Karpas-422 (cell line): ENCODE data around the gene SLC7A4. TPM values are rescaled to one million over a fixed set of nuclear protein-coding genes. Genes with fewer than 3 reads are reported as not detected.

ENCODE experiments used
- DNase-seq: peaks from one replicate; pipeline ENCODE4 v3.0.0-alpha.2; 2015
- H2AFZ ChIP-seq: fragments of 200-600 bp; sonication (generic); 2 replicates; pipeline ENCODE4 v1.6.1; 2014; ENCODE audit warnings: antibody characterized with exemption, low read length, mixed read lengths
- H3K27ac ChIP-seq: fragments of 200-600 bp; sonication (generic); 2 replicates; pipeline ENCODE4 v1.5.1; 2014; ENCODE audit warnings: mild to moderate bottlenecking, low read length, moderate library complexity
- H3K27me3 ChIP-seq: fragments of 200-600 bp; sonication (generic); 2 replicates; pipeline ENCODE4 v1.6.1; 2014; ENCODE audit warnings: low read length, mixed read lengths
- H3K36me3 ChIP-seq: fragments of 200-600 bp; sonication (generic); 2 replicates; pipeline ENCODE4 v1.6.1; 2014; ENCODE audit warnings: low read length, mixed read lengths; ENCODE audit not compliant: insufficient read depth
- H3K4me1 ChIP-seq: fragments of 200-600 bp; sonication (generic); 2 replicates; pipeline ENCODE4 v1.6.1; 2014; ENCODE audit warnings: mild to moderate bottlenecking, low read length, mixed read lengths
- H3K4me2 ChIP-seq: fragments of 200-600 bp; sonication (generic); 2 replicates; pipeline ENCODE4 v1.6.1; 2014; ENCODE audit warnings: low read length, low read depth, mild to moderate bottlenecking; ENCODE audit not compliant: poor library complexity, severe bottlenecking
- H3K4me3 ChIP-seq: fragments of 200-600 bp; sonication (generic); 2 replicates; pipeline ENCODE4 v1.5.1; 2014; ENCODE audit warnings: mild to moderate bottlenecking, antibody characterized with exemption, low read length, mixed read lengths
- H3K79me2 ChIP-seq: fragments of 200-600 bp; sonication (generic); 2 replicates; pipeline ENCODE4 v1.6.1; 2014; ENCODE audit warnings: mild to moderate bottlenecking, low read length, mixed read lengths
- H3K9ac ChIP-seq: fragments of 200-600 bp; sonication (generic); 2 replicates; pipeline ENCODE4 v1.6.0; 2014; ENCODE audit warnings: low read length
- H3K9me2 ChIP-seq: fragments of 200-600 bp; sonication (generic), shearing (Covaris generic); replicated peaks from 2 replicates; pipeline ENCODE4 v1.6.0; 2014; ENCODE audit warnings: mild to moderate bottlenecking, low read length, moderate library complexity; ENCODE audit not compliant: insufficient read depth
- H3K9me3 ChIP-seq: fragments of 300-700, 200-600 bp; sonication (generic); 2 replicates; pipeline ENCODE4 v1.6.1; 2014; ENCODE audit warnings: low read length, mixed read lengths
- H4K20me1 ChIP-seq: fragments of 200-600 bp; sonication (generic); 2 replicates; pipeline ENCODE4 v1.6.1; 2014; ENCODE audit warnings: mild to moderate bottlenecking, antibody characterized with exemption, low read length, low read depth; ENCODE audit not compliant: insufficient read depth
- total RNA-seq: library from RNA; depleted of rRNA; stranded (reverse); fragments of >200 nt; shearing (Covaris generic); gene quantifications from 2 replicates; pipeline ENCODE4 v1.2.3, GENCODE V29; 2014; ENCODE audit warnings: low replicate concordance

SLC7A4 gene
- total RNA-seq, 1 experiment from 2014 or later: not detected

- peak overlapping the region; percentile 95 for H3K4me3 ChIP-seq
Measured at GRCh38 chr22:21000207-21000986, 32.0 kb downstream of the SLC7A4 start.

GRCh38 chr22:20999350-21000206 lies 32.8 kb downstream of the SLC7A4 start:
- Histone ChIP-seq H3K27me3 (no peaks in the 10 kb centered on the region), H3K9ac (peak overlapping the region; percentile 100; the same call in 1 of the 2 replicates), H3K4me2 (peak overlapping the region; percentile 95), H2AFZ (no peak overlapping the region), H3K79me2 (peaks cover 32% of the 10 kb centered on the region), H3K9me3 (no peaks in the 10 kb centered on the region), H3K27ac (no peak overlapping the region), H3K9me2 (no peaks in the 10 kb centered on the region), H3K4me3 (no peak overlapping the region; the same call in 1 of the 2 replicates), H3K36me3 (no peaks in the 10 kb centered on the region; the same call in 1 of the 2 replicates), H3K4me1 (peaks cover 30% of the 10 kb centered on the region), H4K20me1 (peaks cover 3% of the 10 kb centered on the region; the same call in 1 of the 2 replicates)
- no peak for DNase-seq

More at GRCh38 chr22:21000207-21000986, 32.0 kb downstream of the SLC7A4 start:
- Histone ChIP-seq H4K20me1 (peaks cover 3% of the 10 kb centered on the region; the same call in 1 of the 2 replicates), H3K9me2 (no peaks in the 10 kb centered on the region), H3K27me3 (no peaks in the 10 kb centered on the region), H3K4me1 (peaks cover 30% of the 10 kb centered on the region), H3K36me3 (no peaks in the 10 kb centered on the region; the same call in 1 of the 2 replicates), H3K9ac (peak overlapping the region; percentile 100), H3K9me3 (no peaks in the 10 kb centered on the region), H3K27ac (peak overlapping the region; percentile 100), H3K79me2 (peaks cover 32% of the 10 kb centered on the region), H2AFZ (no peak overlapping the region), H3K4me2 (peak overlapping the region; percentile 95)
- DNase-seq: no peak

- Histone ChIP-seq H3K36me3 (no peaks in the 10 kb centered on the region; the same call in 1 of the 2 replicates), H4K20me1 (peaks cover 3% of the 10 kb centered on the region; the same call in 1 of the 2 replicates), H3K9me2 (no peaks in the 10 kb centered on the region), H3K9ac (no peak overlapping the region), H3K27ac (no peak overlapping the region), H3K79me2 (peaks cover 28% of the 10 kb centered on the region), H3K27me3 (no peaks in the 10 kb centered on the region), H3K4me2 (no peak overlapping the region), H2AFZ (no peak overlapping the region), H3K4me3 (no peak overlapping the region), H3K4me1 (peaks cover 27% of the 10 kb centered on the region), H3K9me3 (no peaks in the 10 kb centered on the region)
- peak; percentile 56 for DNase-seq
Measured at GRCh38 chr22:20998411-20999336, 33.7 kb downstream of the SLC7A4 start.

GRCh38 chr22:20997536-20998257 lies 34.7 kb downstream of the SLC7A4 start:
- Histone ChIP-seq H3K79me2 (peaks cover 18% of the 10 kb centered on the region), H4K20me1 (peaks cover under 1% of the 10 kb centered on the region; the same call in 1 of the 2 replicates), H3K4me3 (no peak overlapping the region), H3K9me2 (no peaks in the 10 kb centered on the region), H3K4me2 (no peak overlapping the region), H3K9me3 (no peaks in the 10 kb centered on the region), H2AFZ (no peak overlapping the region), H3K36me3 (no peaks in the 10 kb centered on the region; the same call in 1 of the 2 replicates), H3K27ac (no peak overlapping the region), H3K4me1 (peaks cover 17% of the 10 kb centered on the region), H3K27me3 (no peaks in the 10 kb centered on the region), H3K9ac (no peak overlapping the region)
- DNase-seq: no peak

DNA sequence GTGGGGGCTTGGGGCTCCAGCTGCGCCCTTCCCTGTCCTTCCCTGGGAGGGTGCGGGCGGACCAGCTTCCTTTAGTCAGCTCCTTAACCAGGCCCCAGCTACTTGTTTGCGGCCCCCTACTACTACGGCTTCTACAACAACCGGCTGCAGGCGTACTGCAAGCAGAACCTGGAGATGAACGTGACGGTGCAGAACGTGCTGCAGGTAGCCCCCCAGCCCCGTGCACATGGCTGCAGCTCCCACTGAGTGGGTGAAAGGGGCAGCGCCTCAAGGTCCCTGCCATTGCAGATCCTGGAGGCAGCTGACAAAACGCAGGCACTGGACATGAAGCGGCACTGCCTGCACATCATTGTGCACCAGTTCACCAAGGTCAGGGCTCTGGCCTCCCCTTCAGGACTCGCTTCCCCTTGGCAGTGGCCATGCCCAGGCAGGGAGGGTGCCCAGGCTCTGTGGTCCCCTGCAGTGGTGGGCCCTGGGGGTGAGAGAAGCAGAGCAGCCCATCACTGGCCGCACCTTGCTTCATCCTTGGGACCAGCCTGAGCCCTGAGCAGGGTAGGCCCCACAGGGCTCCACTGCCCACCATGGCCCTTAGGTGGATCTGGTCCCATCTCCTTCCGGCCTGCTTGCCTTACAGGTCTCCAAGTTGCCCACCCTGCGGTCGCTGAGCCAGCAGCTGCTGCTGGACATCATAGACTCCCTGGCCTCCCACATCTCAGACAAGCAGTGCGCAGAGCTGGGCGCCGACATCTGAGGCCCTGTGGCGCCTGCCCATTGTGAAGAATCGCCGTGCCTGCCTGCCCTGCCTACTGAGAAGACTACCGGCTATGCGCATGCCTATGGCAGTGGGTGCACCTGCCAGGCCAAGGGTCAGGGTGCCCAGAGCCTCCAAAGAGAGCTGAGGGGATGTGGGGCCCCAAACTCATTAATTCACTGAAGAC lies 35.5 kb downstream of the SLC7A4 start:
- DNase-seq: no peak
- H3K9me3 ChIP-seq: no peaks in the 10 kb centered on the region
- no peaks in the 10 kb centered on the region for H3K9me2 ChIP-seq
- no peak overlapping the region for H3K4me2 ChIP-seq
- no peaks in the 10 kb centered on the region for H4K20me1 ChIP-seq
- no peaks in the 10 kb centered on the region for H3K27me3 ChIP-seq
- peaks cover 17% of the 10 kb centered on the region for H3K4me1 ChIP-seq
- H3K27ac ChIP-seq: no peak overlapping the region
- H3K79me2 ChIP-seq: peaks cover 18% of the 10 kb centered on the region
- no peaks in the 10 kb centered on the region; the same call in 1 of the 2 replicates for H3K36me3 ChIP-seq
- no peak overlapping the region for H2AFZ ChIP-seq
- H3K4me3 ChIP-seq: no peak overlapping the region
- no peak overlapping the region for H3K9ac ChIP-seq

DNA sequence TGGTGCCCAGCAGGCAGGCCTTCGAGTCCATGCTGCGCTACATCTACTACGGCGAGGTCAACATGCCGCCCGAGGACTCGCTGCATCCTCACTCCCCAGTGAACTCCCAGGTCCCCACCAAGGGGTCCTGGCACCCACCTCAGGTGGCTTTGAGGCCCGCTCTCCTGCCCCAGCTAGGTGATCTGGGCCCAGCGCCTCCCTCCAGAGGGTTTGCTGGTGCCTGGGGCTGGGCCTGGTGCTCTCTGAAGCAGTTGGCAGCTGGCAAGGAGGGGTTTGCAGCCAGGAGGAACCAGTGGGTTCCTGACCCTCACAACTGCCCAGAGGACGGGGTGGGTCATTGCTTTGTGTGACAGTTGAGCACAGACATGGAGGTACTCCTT lies 36.3 kb downstream of the SLC7A4 start:
- Histone ChIP-seq H4K20me1 (no peaks in the 10 kb centered on the region), H3K36me3 (no peaks in the 10 kb centered on the region; the same call in 1 of the 2 replicates), H3K4me1 (peaks cover 11% of the 10 kb centered on the region), H3K27me3 (no peaks in the 10 kb centered on the region), H3K4me3 (no peak overlapping the region), H3K9me3 (no peaks in the 10 kb centered on the region), H3K9ac (no peak overlapping the region), H3K4me2 (no peak overlapping the region), H2AFZ (no peak overlapping the region), H3K27ac (no peak overlapping the region), H3K79me2 (peaks cover 13% of the 10 kb centered on the region), H3K9me2 (no peaks in the 10 kb centered on the region)
- DNase-seq: no peak
